Activated T-helper 2 cell treated with anti-CD3 and anti-CD28 coated beads, Interferon-gamma antibody, Interleukin-2, Interleukin-4, amounts not matched to agents 10 μg/mL and 5 μg/mL and 100 μg/mL, durations not matched to agents 14 hours and 24 hours and 36 hours (primary cell): Measurements from ENCODE around the gene KRTAP5-3. TPM values are rescaled to one million over a fixed set of nuclear protein-coding genes. Genes with fewer than 3 reads are reported as not detected.
A peak's percentile ranks its signal among the peaks of the same experiment; 100 is the strongest.

Experiments used
- DNase-seq: peaks from one replicate; pipeline ENCODE4 v3.0.0; 2021; ENCODE audit warnings: low spot score
- H3K27ac Mint-ChIP-seq: one replicate; pipeline ENCODE4 v1.8.0; 2021; ENCODE audit warnings: mixed read lengths
- H3K27me3 Mint-ChIP-seq: one replicate; pipeline ENCODE4 v1.8.0; 2021; ENCODE audit warnings: low read depth, mixed read lengths
- H3K36me3 Mint-ChIP-seq: one replicate; pipeline ENCODE4 v1.8.0; 2021; ENCODE audit warnings: low read depth, mixed read lengths
- H3K4me1 Mint-ChIP-seq: one replicate; pipeline ENCODE4 v1.8.0; 2021; ENCODE audit warnings: low read depth, mixed read lengths
- H3K4me3 Mint-ChIP-seq: one replicate; pipeline ENCODE4 v1.8.0; 2021; ENCODE audit warnings: low read depth, mild to moderate bottlenecking, moderate library complexity, mixed read lengths
- H3K9me3 Mint-ChIP-seq: one replicate; pipeline ENCODE4 v1.8.0; 2021; ENCODE audit warnings: mixed read lengths
- intact Hi-C: fragments of 100-400 bp; cut with micrococcal nuclease; formaldehyde crosslinking; loops from one replicate; pipeline ENCODE4 v1.15.1; 2023
- total RNA-seq: library from RNA; stranded (reverse); gene quantifications from 2 replicates; pipeline ENCODE4 v1.2.3, GENCODE V29; 2022

Gene KRTAP5-3
- total RNA-seq, 1 donor from 2014 or later: not detected

DNA sequence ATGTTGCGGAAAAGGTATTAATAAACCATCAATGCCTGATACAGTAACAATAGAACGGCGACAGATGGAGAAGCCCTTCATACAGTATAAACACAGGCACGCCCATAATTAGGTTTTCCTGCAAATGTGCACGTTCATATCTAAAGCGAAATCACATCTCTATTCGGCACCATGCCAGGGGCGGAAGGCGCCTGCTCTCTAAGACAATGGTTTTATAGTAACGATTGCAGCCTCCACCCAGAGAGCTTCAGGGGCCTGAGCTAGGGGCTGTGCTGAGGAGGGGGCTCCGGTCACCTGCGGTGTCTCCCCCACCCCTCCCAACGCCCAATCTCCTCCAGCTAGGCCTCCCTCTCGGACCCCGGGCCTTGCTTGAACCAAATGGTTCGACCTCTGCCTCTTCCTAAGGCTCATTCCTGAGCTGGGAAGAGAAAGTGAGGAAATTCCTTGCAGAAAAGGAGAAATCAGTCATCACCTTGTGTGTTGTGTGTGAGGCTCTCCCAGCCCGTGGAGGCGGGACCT, 30.9 kb upstream of the KRTAP5-3 start:
- Mint-ChIP-seq H3K36me3 (no peaks in the 10 kb centered on the region), H3K4me3 (no peak overlapping the region), H3K27ac (no peak overlapping the region), H3K9me3 (no peaks in the 10 kb centered on the region), H3K4me1 (peaks cover 2% of the 10 kb centered on the region), H3K27me3 (peaks cover 7% of the 10 kb centered on the region)
- no peak for DNase-seq
- intact Hi-C loops: no loop called here

GRCh38 chr11:1638344-1638743, 30.1 kb upstream of the KRTAP5-3 start:
- no peak for DNase-seq
- H3K36me3 Mint-ChIP-seq: no peaks in the 10 kb centered on the region
- no peak overlapping the region for H3K4me3 Mint-ChIP-seq
- no peaks in the 10 kb centered on the region for H3K9me3 Mint-ChIP-seq
- intact Hi-C loops: no loop called here
- no peak overlapping the region for H3K27ac Mint-ChIP-seq
- H3K27me3 Mint-ChIP-seq: peaks cover 7% of the 10 kb centered on the region
- H3K4me1 Mint-ChIP-seq: peaks cover 2% of the 10 kb centered on the region

DNA sequence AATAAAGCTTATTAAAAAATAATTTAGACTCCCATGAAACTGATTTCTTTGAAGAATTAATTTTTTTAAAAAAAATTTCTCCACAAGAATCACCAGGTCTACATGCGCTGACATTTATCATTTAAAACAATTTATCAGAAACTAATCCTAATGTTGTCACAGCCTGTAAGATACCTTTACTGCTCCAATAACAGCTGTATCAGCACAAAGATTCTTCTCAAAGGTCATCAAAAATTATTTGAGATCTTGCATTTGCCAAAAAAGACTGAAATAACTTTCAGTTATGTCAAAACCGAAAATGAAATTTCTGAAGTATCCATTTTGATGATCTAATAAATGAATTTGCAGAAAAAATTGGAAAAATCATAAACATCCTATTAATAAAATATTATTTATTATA, 29.4 kb upstream of the KRTAP5-3 start:
- Mint-ChIP-seq H3K9me3 (no peaks in the 10 kb centered on the region), H3K4me1 (peaks cover 2% of the 10 kb centered on the region), H3K27ac (no peak overlapping the region), H3K36me3 (no peaks in the 10 kb centered on the region), H3K4me3 (no peak overlapping the region), H3K27me3 (peaks cover 7% of the 10 kb centered on the region)
- DNase-seq: no peak
- intact Hi-C loops: no loop called here

DNA sequence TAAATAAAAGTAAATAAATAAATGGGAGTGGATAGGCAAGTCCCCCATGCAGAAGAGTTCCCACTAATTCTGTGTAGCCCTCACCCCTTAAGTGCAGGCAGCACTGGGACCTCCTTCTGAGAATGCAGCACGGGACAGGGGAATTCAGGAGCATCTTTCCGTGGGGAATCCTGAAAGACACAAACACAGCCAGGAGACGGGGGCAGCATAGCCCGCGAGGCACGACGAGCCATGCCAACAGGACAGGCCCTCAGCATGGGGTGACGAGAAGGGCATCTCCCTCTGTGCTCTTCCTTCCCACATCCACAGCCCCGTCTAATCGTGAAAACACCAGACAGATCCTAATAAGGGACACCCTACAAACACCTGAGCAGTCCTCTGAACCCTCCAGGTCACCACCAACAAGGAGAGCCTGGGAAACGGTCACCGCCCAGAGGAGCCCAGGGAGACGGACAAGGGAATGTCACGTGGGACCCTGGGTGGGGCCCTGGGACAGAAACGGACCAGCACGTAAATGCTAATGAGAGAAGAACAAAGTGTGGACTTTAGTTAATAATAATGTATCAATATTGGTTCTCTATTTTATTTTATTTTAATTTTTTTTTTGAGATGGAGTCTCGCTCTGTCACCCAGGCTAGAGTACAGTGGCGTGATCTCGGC, 28.2 kb upstream of the KRTAP5-3 start:
- no peak overlapping the region for H3K27ac Mint-ChIP-seq
- H3K9me3 Mint-ChIP-seq: no peaks in the 10 kb centered on the region
- H3K36me3 Mint-ChIP-seq: no peaks in the 10 kb centered on the region
- H3K4me3 Mint-ChIP-seq: no peak overlapping the region
- intact Hi-C loops: no loop called here
- DNase-seq: no peak
- H3K27me3 Mint-ChIP-seq: peaks cover 10% of the 10 kb centered on the region
- peaks cover 2% of the 10 kb centered on the region for H3K4me1 Mint-ChIP-seq

DNA sequence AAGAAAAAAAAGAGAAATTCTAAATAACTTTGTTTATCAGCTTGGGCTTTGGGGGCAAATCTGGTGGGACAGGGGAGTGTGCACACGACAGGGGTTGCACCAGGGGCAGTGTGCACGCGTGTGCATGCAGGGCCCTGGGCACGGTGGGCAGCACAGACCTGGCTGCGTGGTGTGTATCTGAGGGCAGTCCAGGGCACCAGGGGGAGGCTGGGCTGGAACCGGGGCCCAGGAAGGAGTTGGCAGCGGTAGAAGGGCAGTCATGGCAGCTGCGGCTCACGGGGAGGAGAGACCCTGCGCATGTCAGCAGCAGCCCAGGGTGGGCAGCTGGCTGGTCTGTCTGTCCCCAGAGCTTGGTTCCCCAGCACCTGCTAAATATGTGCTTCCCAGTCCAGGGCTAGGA, 25.6 kb upstream of the KRTAP5-3 start:
- H3K9me3 Mint-ChIP-seq: no peaks in the 10 kb centered on the region
- intact Hi-C loops: no loop called here
- no peaks in the 10 kb centered on the region for H3K4me1 Mint-ChIP-seq
- no peak overlapping the region for H3K27ac Mint-ChIP-seq
- H3K36me3 Mint-ChIP-seq: no peaks in the 10 kb centered on the region
- H3K4me3 Mint-ChIP-seq: no peak overlapping the region
- DNase-seq: no peak
- H3K27me3 Mint-ChIP-seq: peaks cover 17% of the 10 kb centered on the region

GRCh38 chr11:1632053-1632714, 23.9 kb upstream of the KRTAP5-3 start:
- DNase-seq: no peak
- Mint-ChIP-seq H3K4me1 (no peaks in the 10 kb centered on the region), H3K4me3 (no peak overlapping the region), H3K36me3 (no peaks in the 10 kb centered on the region), H3K27me3 (peaks cover 18% of the 10 kb centered on the region), H3K27ac (no peak overlapping the region), H3K9me3 (no peaks in the 10 kb centered on the region)
- intact Hi-C loops: no loop called here

GRCh38 chr11:1631066-1631568, 22.9 kb upstream of the KRTAP5-3 start:
- no peak for DNase-seq
- H3K9me3 Mint-ChIP-seq: no peaks in the 10 kb centered on the region
- H3K27ac Mint-ChIP-seq: no peak overlapping the region
- H3K36me3 Mint-ChIP-seq: no peaks in the 10 kb centered on the region
- intact Hi-C loops: no loop called here
- no peaks in the 10 kb centered on the region for H3K4me1 Mint-ChIP-seq
- H3K27me3 Mint-ChIP-seq: peaks cover 18% of the 10 kb centered on the region
- H3K4me3 Mint-ChIP-seq: no peak overlapping the region

DNA sequence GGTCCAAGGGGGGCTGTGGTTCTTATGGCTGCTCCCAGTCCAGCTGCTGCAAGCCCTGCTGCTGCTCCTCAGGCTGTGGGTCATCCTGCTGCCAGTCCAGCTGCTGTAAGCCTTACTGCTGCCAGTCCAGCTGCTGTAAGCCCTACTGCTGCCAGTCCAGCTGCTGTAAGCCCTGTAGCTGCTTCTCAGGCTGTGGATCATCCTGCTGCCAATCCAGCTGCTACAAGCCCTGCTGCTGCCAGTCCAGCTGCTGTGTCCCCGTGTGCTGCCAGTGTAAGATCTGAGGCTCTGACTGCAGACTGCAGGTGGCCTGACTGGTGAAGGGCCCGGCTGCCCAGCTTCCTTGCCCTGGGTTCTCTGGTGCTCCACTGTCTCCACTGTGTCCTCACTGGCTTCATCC, 22.0 kb upstream of the KRTAP5-3 start:
- Mint-ChIP-seq H3K4me3 (no peak overlapping the region), H3K27me3 (peaks cover 14% of the 10 kb centered on the region), H3K27ac (no peak overlapping the region), H3K36me3 (no peaks in the 10 kb centered on the region), H3K4me1 (no peaks in the 10 kb centered on the region), H3K9me3 (no peaks in the 10 kb centered on the region)
- DNase-seq: no peak
- intact Hi-C loops: no loop called here

DNA sequence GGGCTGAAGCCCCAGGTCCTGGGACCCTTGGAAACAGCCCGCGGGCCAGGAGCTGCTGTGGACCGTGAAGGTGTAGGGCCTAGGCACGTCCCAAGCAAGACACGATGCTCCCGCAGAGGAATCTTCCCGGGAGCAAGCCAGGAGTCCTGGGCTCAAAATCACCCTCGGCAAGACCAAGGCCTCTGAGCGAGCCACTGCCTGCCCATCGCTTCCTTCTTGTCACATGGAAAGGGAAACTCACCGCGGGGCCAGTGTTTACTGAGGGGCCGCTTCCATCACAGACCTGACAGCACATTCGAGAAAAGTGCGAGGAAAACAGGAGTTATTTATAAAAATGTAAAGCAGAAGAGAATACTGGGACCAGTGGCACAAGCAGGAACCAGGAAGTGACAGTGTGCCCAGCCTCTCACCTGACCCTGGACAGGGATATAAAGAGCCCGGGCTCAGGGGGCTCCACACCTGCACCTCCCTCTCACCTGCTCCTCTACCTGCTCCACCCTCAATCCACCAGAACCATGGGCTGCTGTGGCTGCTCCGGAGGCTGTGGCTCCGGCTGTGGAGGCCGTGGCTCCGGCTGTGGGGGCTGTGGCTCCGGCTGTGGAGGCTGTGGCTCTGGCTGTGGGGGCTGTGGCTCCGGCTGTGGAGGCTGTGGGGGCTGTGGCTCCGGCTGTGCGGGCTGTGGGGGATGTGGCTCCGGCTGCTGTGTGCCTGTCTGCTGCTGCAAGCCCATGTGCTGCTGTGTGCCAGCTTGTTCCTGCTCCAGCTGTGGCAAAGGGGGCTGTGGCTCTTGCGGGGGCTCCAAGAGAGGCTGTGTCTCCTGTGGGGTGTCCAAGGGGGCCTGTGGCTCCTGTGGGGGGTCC, 21.3 kb upstream of the KRTAP5-3 start, which contains the start of gene KRTAP5-5:
TSS of gene KRTAP5-5 (plus strand) at position 450 of the 860 bp plus-strand sequence. CDS start at position 516, 66 bp downstream.
- no peaks in the 10 kb centered on the region for H3K4me1 Mint-ChIP-seq
- no peaks in the 10 kb centered on the region for H3K9me3 Mint-ChIP-seq
- peaks cover 14% of the 10 kb centered on the region for H3K27me3 Mint-ChIP-seq
- no peak for DNase-seq
- H3K27ac Mint-ChIP-seq: no peak within 1 kb of the TSS
- intact Hi-C loops: no loop called here
- H3K4me3 Mint-ChIP-seq: no peak within 1 kb of the TSS
- no peaks in the 10 kb centered on the region for H3K36me3 Mint-ChIP-seq

DNA sequence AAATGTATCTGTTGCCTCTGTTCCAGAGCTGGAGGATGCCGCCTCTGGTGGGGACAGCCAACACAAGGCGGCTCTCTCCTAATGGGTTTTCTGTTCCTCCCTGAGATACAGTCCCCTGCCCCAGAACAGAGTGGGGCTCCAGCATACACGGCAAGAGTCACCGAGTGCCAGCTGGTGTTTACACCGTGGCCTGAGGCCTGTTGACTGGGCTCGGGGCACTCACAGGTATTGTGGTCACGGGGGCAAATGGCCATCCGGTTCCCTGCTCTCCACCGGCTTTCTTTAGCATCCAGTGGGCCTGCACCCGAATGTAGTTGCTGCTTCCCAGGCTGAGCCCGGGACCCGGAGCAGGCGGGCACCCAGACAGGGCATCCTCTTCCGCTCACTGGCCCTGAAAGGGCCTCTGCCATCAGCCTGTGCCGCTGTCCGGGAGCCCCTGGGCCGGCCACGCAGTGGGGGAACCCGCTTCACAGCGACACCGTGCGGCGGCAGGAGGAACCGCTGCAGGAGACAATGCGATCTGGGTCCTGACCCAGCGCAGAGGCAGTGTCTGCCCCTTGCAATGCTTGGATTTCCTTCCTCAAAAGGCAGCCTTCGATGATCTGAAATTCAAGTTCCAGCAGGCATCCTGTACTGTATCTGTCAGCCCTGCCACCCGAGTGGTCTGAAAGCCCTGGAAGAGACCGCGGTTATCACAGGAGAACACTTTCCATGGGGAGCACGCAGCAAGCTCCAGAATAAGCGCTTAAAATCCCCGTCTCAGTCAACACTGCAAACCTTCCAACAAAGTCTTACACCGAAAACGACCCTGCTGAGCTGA, 20.5 kb upstream of the KRTAP5-3 start:
- DNase-seq: peak; percentile 44
- Mint-ChIP-seq H3K27ac (no peak overlapping the region), H3K9me3 (no peaks in the 10 kb centered on the region), H3K36me3 (no peaks in the 10 kb centered on the region), H3K27me3 (peaks cover 14% of the 10 kb centered on the region), H3K4me1 (no peaks in the 10 kb centered on the region), H3K4me3 (no peak overlapping the region)
- intact Hi-C loops: no loop called here

DNA sequence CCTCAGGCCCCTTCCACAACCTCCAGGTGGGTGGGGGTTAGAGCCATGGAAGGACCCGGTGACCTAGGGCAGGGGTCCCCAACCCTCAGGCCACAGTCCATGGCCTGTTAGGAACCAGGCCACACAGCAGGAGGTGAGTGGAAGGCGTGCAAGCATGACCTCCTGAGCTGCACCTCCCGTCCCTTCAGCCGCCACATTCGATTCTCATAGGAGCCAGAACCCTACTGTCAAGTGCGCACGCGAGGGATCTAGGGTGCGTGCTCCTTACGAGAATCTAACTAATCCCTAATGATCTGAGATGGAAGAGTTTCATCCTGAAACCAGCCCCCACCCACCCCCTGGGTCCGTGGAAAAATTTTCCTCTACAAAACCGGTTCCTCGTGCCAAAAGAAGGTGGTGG, 17.3 kb upstream of the KRTAP5-3 start:
- Mint-ChIP-seq H3K27ac (no peak overlapping the region), H3K4me3 (no peak overlapping the region), H3K27me3 (peaks cover 8% of the 10 kb centered on the region), H3K9me3 (no peaks in the 10 kb centered on the region), H3K36me3 (no peaks in the 10 kb centered on the region), H3K4me1 (no peaks in the 10 kb centered on the region)
- no peak for DNase-seq
- intact Hi-C loops: no loop called here

DNA sequence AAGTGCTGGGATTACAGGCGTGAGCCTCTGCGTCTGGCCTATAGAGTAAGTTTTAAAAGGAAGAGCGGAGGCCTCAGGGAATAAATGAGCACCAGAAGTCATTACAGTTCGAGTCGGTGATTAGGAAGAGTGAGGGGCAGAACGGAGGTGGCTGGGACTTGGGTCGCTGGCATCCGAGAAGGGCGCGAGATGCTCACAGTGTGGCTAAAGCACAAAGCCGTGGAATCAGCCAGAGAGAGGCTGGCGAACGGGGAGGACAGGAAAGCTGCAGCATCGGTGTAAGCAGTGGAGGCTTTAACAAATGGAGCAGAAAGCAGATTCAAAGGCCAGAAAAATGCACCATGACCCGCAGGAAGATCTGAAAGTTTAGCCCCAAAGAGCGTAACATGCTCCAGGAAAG, 16.4 kb upstream of the KRTAP5-3 start:
- Mint-ChIP-seq H3K4me3 (no peak overlapping the region), H3K27me3 (peaks cover 8% of the 10 kb centered on the region), H3K36me3 (no peaks in the 10 kb centered on the region), H3K27ac (no peak overlapping the region), H3K9me3 (no peaks in the 10 kb centered on the region), H3K4me1 (no peaks in the 10 kb centered on the region)
- intact Hi-C loops: no loop called here
- DNase-seq: no peak
